Activated T-cell treated with anti-CD3 and anti-CD28 coated beads, Interleukin-2, amount 50 U/mL, for 4 hours (primary cell): ENCODE measurements around the gene COL19A1. TPM values are rescaled to one million over a fixed set of nuclear protein-coding genes. Genes with fewer than 3 reads are reported as not detected.
"Not testable (repeated sequence)": the region's sequence is repeated elsewhere in the genome, so short reads cannot be mapped to it uniquely, and the experiment has no call there.

Source experiments
- ATAC-seq, 2 donors: fragments of 200-7000 bp; cut with Tn5 transposase; one replicate each; pipeline ENCODE4 v1.10.0; 2021
- DNase-seq: peaks from one replicate; pipeline ENCODE4 v3.0.0-alpha.2; 2020
- H3K27me3 Mint-ChIP-seq: one replicate; pipeline ENCODE4 v1.8.0; 2021; ENCODE audit warnings: low read depth, mixed read lengths
- H3K36me3 Mint-ChIP-seq: one replicate; pipeline ENCODE4 v1.8.0; 2022; ENCODE audit warnings: mixed read lengths; ENCODE audit not compliant: insufficient read depth
- H3K4me1 Mint-ChIP-seq: one replicate; pipeline ENCODE4 v1.8.0; 2021; ENCODE audit warnings: low read depth, mixed read lengths
- H3K4me3 Mint-ChIP-seq: one replicate; pipeline ENCODE4 v1.8.0; 2021; ENCODE audit warnings: mild to moderate bottlenecking, moderate library complexity, mixed read lengths
- H3K9me3 Mint-ChIP-seq: one replicate; pipeline ENCODE4 v1.8.0; 2021; ENCODE audit warnings: mixed read lengths
- total RNA-seq, 3 donors: library from RNA; stranded (reverse); gene quantifications; one replicate each; pipeline ENCODE4 v1.2.1, GENCODE V29; 2021

Gene COL19A1
- total RNA-seq = under 1 TPM in 2 of 3 donors, not detected in 1; 0.05 to 0.35 TPM

- peaks cover 22% of the 10 kb centered on the region for H3K4me1 Mint-ChIP-seq
- H3K27me3 Mint-ChIP-seq = peaks cover 13% of the 10 kb centered on the region
- ATAC-seq (peak; percentile 36 to 49), DNase-seq (peak; percentile 7)
- no peaks in the 10 kb centered on the region for H3K36me3 Mint-ChIP-seq
- H3K4me3 Mint-ChIP-seq = peak within 1 kb of the TSS; percentile 83
- H3K9me3 Mint-ChIP-seq = no peaks in the 10 kb centered on the region
Measured at GRCh38 chr6:69866351-69866769, at the start of gene COL19A1. Gene COL19A1 (plus strand): TSS chr6:69866556. CDS start chr6:69879568, 13,012 bp downstream.

- peak in 1 of 2 donors; percentile 52 for ATAC-seq
- H3K4me3 Mint-ChIP-seq = peak overlapping the region; percentile 75
- H3K9me3 Mint-ChIP-seq = no peaks in the 10 kb centered on the region
- H3K36me3 Mint-ChIP-seq = no peaks in the 10 kb centered on the region
- peaks cover 51% of the 10 kb centered on the region for H3K4me1 Mint-ChIP-seq
- peak; percentile 14 for DNase-seq
- no peaks in the 10 kb centered on the region for H3K27me3 Mint-ChIP-seq
Measured at GRCh38 chr6:69816569-69816968, 49.8 kb upstream of the COL19A1 start.

GRCh38 chr6:69817358-69817757 lies 49.0 kb upstream of the COL19A1 start:
- no peak overlapping the region for H3K4me3 Mint-ChIP-seq
- ATAC-seq (no peak), DNase-seq (no peak)
- H3K9me3 Mint-ChIP-seq = no peaks in the 10 kb centered on the region
- no peaks in the 10 kb centered on the region for H3K27me3 Mint-ChIP-seq
- no peaks in the 10 kb centered on the region for H3K36me3 Mint-ChIP-seq
- H3K4me1 Mint-ChIP-seq = peaks cover 43% of the 10 kb centered on the region

- Mint-ChIP-seq H3K4me1 (peaks cover 33% of the 10 kb centered on the region), H3K36me3 (no peaks in the 10 kb centered on the region), H3K27me3 (no peaks in the 10 kb centered on the region), H3K4me3 (no peak overlapping the region), H3K9me3 (no peaks in the 10 kb centered on the region)
- no peak for ATAC-seq
- DNase-seq = no peak
Measured at GRCh38 chr6:69818223-69818930, 48.0 kb upstream of the COL19A1 start.

- Mint-ChIP-seq H3K4me1 (peaks cover 26% of the 10 kb centered on the region), H3K4me3 (no peak overlapping the region), H3K9me3 (no peaks in the 10 kb centered on the region), H3K36me3 (no peaks in the 10 kb centered on the region), H3K27me3 (no peaks in the 10 kb centered on the region)
- ATAC-seq (no peak), DNase-seq (no peak)
Measured at GRCh38 chr6:69819138-69819537, 47.2 kb upstream of the COL19A1 start.

- Mint-ChIP-seq H3K9me3 (no peaks in the 10 kb centered on the region), H3K4me3 (no peak overlapping the region)
Measured at GRCh38 chr6:69820018-69820417, 46.3 kb upstream of the COL19A1 start.

GRCh38 chr6:69820438-69820837 lies 45.9 kb upstream of the COL19A1 start:
- ATAC-seq = no peak
- no peaks in the 10 kb centered on the region for H3K9me3 Mint-ChIP-seq
- no peaks in the 10 kb centered on the region for H3K36me3 Mint-ChIP-seq
- H3K4me3 Mint-ChIP-seq = no peak overlapping the region
- no peaks in the 10 kb centered on the region for H3K27me3 Mint-ChIP-seq
- peaks cover 15% of the 10 kb centered on the region for H3K4me1 Mint-ChIP-seq
- DNase-seq = no peak

More at GRCh38 chr6:69820018-69820417, 46.3 kb upstream of the COL19A1 start:
- no peak for ATAC-seq
- Mint-ChIP-seq H3K27me3 (no peaks in the 10 kb centered on the region), H3K4me1 (peaks cover 19% of the 10 kb centered on the region), H3K36me3 (no peaks in the 10 kb centered on the region)
- DNase-seq = no peak

- ATAC-seq, H3K4me3 Mint-ChIP-seq, DNase-seq, H3K4me1 Mint-ChIP-seq, H3K27me3 Mint-ChIP-seq, H3K9me3 Mint-ChIP-seq, H3K36me3 Mint-ChIP-seq: not testable (repeated sequence)
Measured at GRCh38 chr6:69824355-69824754, 42.0 kb upstream of the COL19A1 start.

- H3K27me3 Mint-ChIP-seq = no peaks in the 10 kb centered on the region
- H3K4me3 Mint-ChIP-seq = no peak overlapping the region
- DNase-seq = no peak
- ATAC-seq = no peak
- H3K9me3 Mint-ChIP-seq = no peaks in the 10 kb centered on the region
- no peaks in the 10 kb centered on the region for H3K4me1 Mint-ChIP-seq
- H3K36me3 Mint-ChIP-seq = no peaks in the 10 kb centered on the region
Measured at GRCh38 chr6:69825904-69826303, 40.5 kb upstream of the COL19A1 start.

- Mint-ChIP-seq H3K36me3 (no peaks in the 10 kb centered on the region), H3K27me3 (no peaks in the 10 kb centered on the region), H3K4me1 (no peaks in the 10 kb centered on the region), H3K4me3 (no peak overlapping the region), H3K9me3 (no peaks in the 10 kb centered on the region)
- ATAC-seq (no peak), DNase-seq (no peak)
Measured at GRCh38 chr6:69827276-69827893, 39.0 kb upstream of the COL19A1 start.

- DNase-seq (no peak), ATAC-seq (no peak)
- H3K4me1 Mint-ChIP-seq = peaks cover 7% of the 10 kb centered on the region
- H3K9me3 Mint-ChIP-seq = no peaks in the 10 kb centered on the region
- no peaks in the 10 kb centered on the region for H3K36me3 Mint-ChIP-seq
- H3K27me3 Mint-ChIP-seq = no peaks in the 10 kb centered on the region
- H3K4me3 Mint-ChIP-seq = no peak overlapping the region
Measured at GRCh38 chr6:69832558-69832957, 33.8 kb upstream of the COL19A1 start.

- Mint-ChIP-seq H3K4me1 (peaks cover 7% of the 10 kb centered on the region), H3K4me3 (no peak overlapping the region), H3K9me3 (no peaks in the 10 kb centered on the region), H3K27me3 (no peaks in the 10 kb centered on the region), H3K36me3 (no peaks in the 10 kb centered on the region)
- peak; percentile 70 to 74 for ATAC-seq
- DNase-seq = no peak
Measured at GRCh38 chr6:69835414-69836179, 30.8 kb upstream of the COL19A1 start.

GRCh38 chr6:69841862-69842261 lies 24.5 kb upstream of the COL19A1 start:
- H3K9me3 Mint-ChIP-seq = no peaks in the 10 kb centered on the region
- ATAC-seq = no peak
- H3K36me3 Mint-ChIP-seq = no peaks in the 10 kb centered on the region
- H3K27me3 Mint-ChIP-seq = peaks cover 18% of the 10 kb centered on the region
- DNase-seq = no peak
- H3K4me1 Mint-ChIP-seq = no peaks in the 10 kb centered on the region
- no peak overlapping the region for H3K4me3 Mint-ChIP-seq

GRCh38 chr6:69843189-69843588 lies 23.2 kb upstream of the COL19A1 start:
- H3K9me3 Mint-ChIP-seq = no peaks in the 10 kb centered on the region
- no peak for ATAC-seq
- peaks cover 18% of the 10 kb centered on the region for H3K27me3 Mint-ChIP-seq
- no peak overlapping the region for H3K4me3 Mint-ChIP-seq
- DNase-seq = no peak
- no peaks in the 10 kb centered on the region for H3K4me1 Mint-ChIP-seq
- H3K36me3 Mint-ChIP-seq = no peaks in the 10 kb centered on the region
